Rectal smooth muscle tissue (tissue), 1 donor: Measurements from ENCODE around the gene PASK.

ENCODE experiments used
- H3K27ac ChIP-seq: one replicate; pipeline ENCODE4 v1.7.0; 2013; ENCODE audit warnings: low read depth, low read length, inconsistent platforms
- H3K27me3 ChIP-seq: one replicate; pipeline ENCODE4 v1.7.0; 2013; ENCODE audit warnings: low read length; ENCODE audit not compliant: control insufficient read depth, insufficient read depth
- H3K36me3 ChIP-seq: one replicate; pipeline ENCODE4 v1.7.0; 2013; ENCODE audit warnings: low read length; ENCODE audit not compliant: control insufficient read depth, insufficient read depth
- H3K4me1 ChIP-seq: one replicate; pipeline ENCODE4 v1.7.0; 2013; ENCODE audit warnings: low read length; ENCODE audit not compliant: control insufficient read depth, insufficient read depth
- H3K4me3 ChIP-seq: one replicate; pipeline ENCODE4 v1.7.0; 2013; ENCODE audit warnings: low read length
- H3K9ac ChIP-seq: one replicate; pipeline ENCODE4 v1.7.0; 2013; ENCODE audit warnings: low read length

The PASK gene

GRCh38 chr2:241129086-241129871, 20.0 kb downstream of the PASK start:
- Histone ChIP-seq H3K36me3 (no peaks in the 10 kb centered on the region), H3K4me3 (no peak overlapping the region), H3K4me1 (no peaks in the 10 kb centered on the region), H3K9ac (no peak overlapping the region), H3K27ac (no peak overlapping the region), H3K27me3 (no peaks in the 10 kb centered on the region)

GRCh38 chr2:241128266-241128665, 21.0 kb downstream of the PASK start:
- Histone ChIP-seq H3K9ac (no peak overlapping the region), H3K4me1 (no peaks in the 10 kb centered on the region), H3K27me3 (no peaks in the 10 kb centered on the region), H3K4me3 (no peak overlapping the region), H3K36me3 (no peaks in the 10 kb centered on the region), H3K27ac (no peak overlapping the region)

GRCh38 chr2:241126771-241127202, 22.5 kb downstream of the PASK start:
- Histone ChIP-seq H3K4me1 (no peaks in the 10 kb centered on the region), H3K36me3 (peaks cover 2% of the 10 kb centered on the region), H3K4me3 (no peak overlapping the region), H3K9ac (no peak overlapping the region), H3K27me3 (no peaks in the 10 kb centered on the region), H3K27ac (no peak overlapping the region)

GRCh38 chr2:241126201-241126611, 23.1 kb downstream of the PASK start:
- H3K27ac ChIP-seq, result no peak overlapping the region
- no peak overlapping the region for H3K9ac ChIP-seq
- no peaks in the 10 kb centered on the region for H3K4me1 ChIP-seq
- H3K4me3 ChIP-seq, result no peak overlapping the region
- no peaks in the 10 kb centered on the region for H3K27me3 ChIP-seq
- H3K36me3 ChIP-seq, result peaks cover 2% of the 10 kb centered on the region

GRCh38 chr2:241125626-241126025, 23.6 kb downstream of the PASK start:
- H3K4me1 ChIP-seq, result no peaks in the 10 kb centered on the region
- H3K36me3 ChIP-seq, result peaks cover 2% of the 10 kb centered on the region
- H3K27ac ChIP-seq, result no peak overlapping the region

GRCh38 chr2:241123816-241124536, 25.3 kb downstream of the PASK start:
- no peaks in the 10 kb centered on the region for H3K4me1 ChIP-seq
- no peak overlapping the region for H3K9ac ChIP-seq
- no peaks in the 10 kb centered on the region for H3K27me3 ChIP-seq
- peaks cover 4% of the 10 kb centered on the region for H3K36me3 ChIP-seq
- H3K27ac ChIP-seq, result no peak overlapping the region
- H3K4me3 ChIP-seq, result no peak overlapping the region

More at GRCh38 chr2:241125626-241126025, 23.6 kb downstream of the PASK start:
- Histone ChIP-seq H3K9ac (no peak overlapping the region), H3K27me3 (no peaks in the 10 kb centered on the region), H3K4me3 (no peak overlapping the region)

- no peak overlapping the region for H3K27ac ChIP-seq
- H3K9ac ChIP-seq, result no peak overlapping the region
- no peaks in the 10 kb centered on the region for H3K4me1 ChIP-seq
- no peaks in the 10 kb centered on the region for H3K27me3 ChIP-seq
- no peak overlapping the region for H3K4me3 ChIP-seq
- H3K36me3 ChIP-seq, result peaks cover 4% of the 10 kb centered on the region
These were observed 26.8 kb downstream of the PASK start for GRCh38 chr2:241122376-241123002.

- Histone ChIP-seq H3K4me1 (no peaks in the 10 kb centered on the region), H3K9ac (no peak overlapping the region), H3K36me3 (peaks cover 4% of the 10 kb centered on the region), H3K4me3 (no peak overlapping the region), H3K27ac (no peak overlapping the region), H3K27me3 (no peaks in the 10 kb centered on the region)
These were observed 28.3 kb downstream of the PASK start for GRCh38 chr2:241121008-241121407.

- Histone ChIP-seq H3K36me3 (peaks cover 4% of the 10 kb centered on the region), H3K4me1 (no peaks in the 10 kb centered on the region), H3K27ac (no peak overlapping the region), H3K27me3 (no peaks in the 10 kb centered on the region), H3K4me3 (no peak overlapping the region), H3K9ac (no peak overlapping the region)
These were observed 28.8 kb downstream of the PASK start for GRCh38 chr2:241120440-241120839.

GRCh38 chr2:241118737-241119505, 30.4 kb downstream of the PASK start:
- Histone ChIP-seq H3K27ac (no peak overlapping the region), H3K9ac (no peak overlapping the region), H3K27me3 (no peaks in the 10 kb centered on the region), H3K36me3 (peaks cover 7% of the 10 kb centered on the region), H3K4me3 (no peak overlapping the region), H3K4me1 (no peaks in the 10 kb centered on the region)

- H3K9ac ChIP-seq, result no peak overlapping the region
- peaks cover 5% of the 10 kb centered on the region for H3K36me3 ChIP-seq
- H3K27me3 ChIP-seq, result no peaks in the 10 kb centered on the region
- no peak overlapping the region for H3K27ac ChIP-seq
- no peak overlapping the region for H3K4me3 ChIP-seq
- H3K4me1 ChIP-seq, result no peaks in the 10 kb centered on the region
These were observed 32.4 kb downstream of the PASK start for GRCh38 chr2:241116606-241117560.
